ENCODE data around the gene MDK.

MDK gene

DNA sequence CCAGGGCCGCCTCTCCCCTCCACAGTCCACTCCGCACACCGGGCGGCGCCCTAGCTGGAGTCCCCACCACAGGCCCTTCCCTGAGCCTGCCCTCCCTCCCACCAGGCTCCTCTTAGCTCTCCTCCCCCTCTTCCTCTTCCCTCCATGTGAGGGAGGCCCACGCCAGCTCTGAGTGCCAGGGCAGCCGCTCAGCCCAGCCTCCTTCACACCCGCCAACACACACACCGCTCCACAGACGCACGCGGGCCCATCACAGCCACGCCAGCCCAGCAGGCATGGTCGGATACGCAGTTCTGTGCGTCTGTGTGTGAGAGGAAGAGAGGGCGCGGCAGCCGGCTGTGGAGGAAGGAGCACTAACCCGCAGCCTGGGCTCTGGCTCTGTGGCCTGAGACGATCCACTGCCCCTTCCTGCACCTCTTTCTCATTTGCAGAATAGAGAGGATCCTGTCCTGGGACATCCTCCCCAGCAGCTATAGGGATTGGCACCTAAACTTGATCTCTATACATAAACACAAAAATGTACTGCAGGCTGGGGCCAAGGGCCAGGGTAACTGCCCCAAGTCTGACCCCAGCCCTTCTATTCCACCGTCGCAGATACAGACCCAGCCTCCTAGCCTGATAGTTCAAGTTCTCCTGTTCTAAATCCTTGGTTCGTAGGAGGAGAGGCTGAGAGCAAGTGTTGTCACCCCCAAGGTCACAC lies 6.6 kb downstream of the MDK start:
- no peak overlapping the region for H3K4me3 ChIP-seq (ENCODE audit: low read depth, low read length)
- no peak for TF ChIP-seq CTCF (IDR thresholded peaks at IDR 0.05; ENCODE audit: low read depth, low read length, missing control alignments)
- DNase-seq (ENCODE audit: low read depth): no peak

DNA sequence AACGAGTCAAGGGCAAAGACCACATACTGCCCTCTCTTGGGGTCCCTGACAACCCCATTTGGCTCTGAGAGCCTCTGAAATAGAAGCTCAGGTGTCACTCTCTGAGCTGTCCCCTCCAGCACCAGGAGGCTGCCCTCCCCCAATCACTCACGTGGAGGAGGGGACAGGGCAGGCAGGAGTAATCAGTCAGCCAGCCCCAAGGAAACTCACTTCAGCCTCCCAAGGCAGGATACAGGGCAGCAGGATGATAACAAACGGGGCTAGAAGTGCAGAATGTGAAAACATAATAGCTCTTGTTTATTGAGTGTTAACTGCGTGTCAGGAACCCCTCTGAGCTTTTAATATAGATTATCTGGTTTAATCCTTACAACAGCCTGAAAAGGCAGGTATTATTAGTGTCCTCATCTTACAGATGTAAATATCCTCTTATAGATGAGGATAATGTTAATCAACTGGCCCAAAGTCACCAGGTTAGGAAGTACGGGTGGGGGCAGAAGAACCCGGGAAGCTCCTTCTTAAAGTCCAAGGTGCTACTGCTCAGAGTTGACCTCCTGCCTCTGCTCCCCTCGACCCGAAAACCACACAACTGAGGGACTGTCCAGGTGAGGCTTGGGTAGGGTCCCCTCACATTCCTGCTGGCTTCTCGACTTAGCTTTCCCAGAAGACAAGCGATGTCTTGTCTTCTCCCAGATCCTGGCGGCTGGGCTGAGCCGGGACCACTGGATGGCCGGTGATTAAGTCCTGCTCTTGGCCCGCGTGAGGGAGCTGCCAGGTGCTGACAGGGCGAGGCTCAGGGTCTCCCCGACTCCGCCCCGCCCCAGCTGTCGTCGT lies 7.4 kb downstream of the MDK start:
- no peak for DNase-seq (ENCODE audit: low read depth)
- TF ChIP-seq CTCF (IDR thresholded peaks at IDR 0.05; ENCODE audit: low read depth, low read length, missing control alignments): no peak
- no peak overlapping the region for H3K4me3 ChIP-seq (ENCODE audit: low read depth, low read length)

DNA sequence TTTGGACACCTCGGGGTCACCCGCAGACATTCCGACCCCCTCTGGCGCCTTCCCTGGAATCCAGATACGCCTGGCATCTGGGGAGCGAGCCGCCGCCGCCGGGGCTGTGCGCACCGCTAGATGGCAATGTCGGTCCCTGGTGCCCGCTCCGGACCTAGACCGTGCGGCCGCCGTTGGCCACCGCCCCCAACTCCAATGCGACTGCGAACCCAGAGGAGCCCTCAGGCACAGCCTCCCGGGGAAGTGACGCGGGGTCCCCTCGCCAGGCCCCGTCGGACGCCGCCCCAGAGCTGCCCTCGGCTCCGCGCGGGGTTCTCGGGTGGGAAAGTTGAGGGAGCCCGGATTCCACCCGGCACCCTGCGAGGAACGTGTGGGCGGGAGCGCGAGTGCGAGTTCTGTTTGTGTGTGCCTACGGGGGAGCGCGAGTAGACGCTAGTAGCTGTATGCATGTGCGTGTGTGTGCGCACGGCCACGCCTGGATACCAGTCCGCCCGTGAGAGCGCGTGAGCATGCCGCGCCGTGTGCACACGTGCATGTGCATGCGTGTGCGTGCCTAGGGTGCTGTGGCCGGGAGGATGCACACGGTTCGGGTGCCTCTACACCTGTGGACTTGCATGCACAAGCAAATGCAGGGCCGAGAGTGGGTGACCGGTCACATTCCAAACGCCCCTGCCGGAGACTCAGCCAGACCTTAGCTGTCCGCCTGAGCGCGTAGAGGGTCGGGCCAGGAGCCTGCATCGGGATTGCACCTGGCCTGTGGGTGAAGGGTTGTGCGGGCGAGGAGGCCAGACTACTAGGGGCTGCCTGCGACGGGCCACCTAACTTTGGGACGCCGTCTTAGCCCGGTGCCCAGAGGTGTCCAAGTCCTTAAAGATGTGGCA lies 8.2 kb downstream of the MDK start:
- no peak for DNase-seq (ENCODE audit: low read depth)
- TF ChIP-seq CTCF (IDR thresholded peaks at IDR 0.05; ENCODE audit: low read depth, low read length, missing control alignments): peak; percentile 72
- peak overlapping the region; percentile 32 for H3K4me3 ChIP-seq (ENCODE audit: low read depth, low read length)

GRCh38 chr11:46390331-46391171 lies 9.1 kb downstream of the MDK start:
- no peak for TF ChIP-seq CTCF (IDR thresholded peaks at IDR 0.05; ENCODE audit: low read depth, low read length, missing control alignments)
- no peak overlapping the region for H3K4me3 ChIP-seq (ENCODE audit: low read depth, low read length)
- no peak for DNase-seq (ENCODE audit: low read depth)

DNA sequence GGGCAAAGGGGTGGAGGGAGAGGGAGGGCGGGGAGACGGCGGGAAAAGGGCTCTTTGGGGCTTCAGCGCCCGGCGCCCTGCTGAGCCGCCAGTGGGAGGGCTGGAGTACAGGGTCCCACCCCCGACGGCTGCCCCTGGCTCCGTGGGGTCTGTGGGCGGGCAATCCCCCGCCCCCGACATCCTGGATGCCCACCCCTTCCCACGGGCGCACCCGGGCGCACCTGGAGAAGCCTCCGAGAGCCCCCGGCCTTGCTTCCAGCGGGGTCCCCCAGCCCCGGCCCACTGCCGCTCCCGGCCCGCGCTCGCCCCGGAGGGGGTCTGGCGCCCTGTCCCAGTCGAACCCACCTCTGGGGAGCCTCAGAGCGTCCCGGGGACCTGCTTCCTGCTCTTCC lies 9.7 kb downstream of the MDK start:
- no peak for TF ChIP-seq CTCF (IDR thresholded peaks at IDR 0.05; ENCODE audit: low read depth, low read length, missing control alignments)
- no peak overlapping the region for H3K4me3 ChIP-seq (ENCODE audit: low read depth, low read length)
- DNase-seq (ENCODE audit: low read depth): no peak

Measured in GM12864 (cell line).